GM19395 (cell line): Measurements from ENCODE around the gene MYCBPAP.

Experiments
- ATAC-seq: cut with Tn5 transposase; IDR thresholded peaks from one replicate; pipeline ENCODE4 v1.9.1; 2021; ENCODE audit warnings: mild to moderate bottlenecking, moderate library complexity; ENCODE audit not compliant: unreplicated experiment

The MYCBPAP gene

GRCh38 chr17:50536683-50537646, 28.7 kb downstream of the MYCBPAP start:
- no peak for ATAC-seq

DNA sequence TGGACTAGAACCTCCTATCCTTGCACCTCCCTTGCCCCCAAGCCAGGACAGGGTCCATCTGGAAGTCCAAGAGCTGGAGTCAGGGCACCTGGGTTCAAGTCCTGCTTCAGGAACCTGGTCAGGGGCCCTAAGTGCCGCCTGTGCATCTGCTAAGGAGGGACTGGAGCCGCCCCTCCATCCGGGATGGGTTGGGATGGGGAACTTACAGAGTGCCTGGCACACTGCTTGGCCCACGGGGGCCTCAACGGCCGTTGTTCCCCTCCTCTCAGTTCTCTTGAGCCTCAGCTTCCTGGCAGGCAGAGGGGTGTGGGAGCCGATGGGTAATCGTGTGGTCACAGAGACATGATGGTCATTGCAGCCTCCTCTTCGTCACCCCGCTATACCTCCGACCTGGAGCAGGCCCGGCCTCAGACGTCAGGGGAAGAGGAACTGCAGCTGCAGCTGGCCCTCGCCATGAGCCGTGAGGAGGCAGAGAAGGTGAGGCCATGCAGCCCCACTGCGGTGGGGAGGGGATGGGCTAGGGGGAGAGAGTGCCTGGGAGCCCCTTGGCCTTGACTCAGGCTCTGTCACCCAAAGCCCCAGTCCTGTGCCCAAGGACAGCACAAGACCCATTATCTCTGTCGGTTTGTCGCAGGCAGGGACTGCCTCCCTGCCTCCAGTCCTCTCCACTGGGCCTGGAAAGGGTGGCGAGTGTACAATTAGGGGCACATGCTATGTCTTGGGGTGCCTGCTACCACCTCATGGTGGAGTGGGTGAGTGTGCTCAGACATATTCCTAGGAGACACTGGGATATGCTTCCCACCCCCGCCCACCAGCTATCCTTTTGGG, 29.7 kb downstream of the MYCBPAP start:
- no peak for ATAC-seq

- no peak for ATAC-seq
Observed at GRCh38 chr17:50538549-50539410, 30.5 kb downstream of the MYCBPAP start.

GRCh38 chr17:50539762-50540559, 31.7 kb downstream of the MYCBPAP start:
- no peak for ATAC-seq

- no peak for ATAC-seq
Observed at GRCh38 chr17:50540560-50541401, 32.5 kb downstream of the MYCBPAP start.

DNA sequence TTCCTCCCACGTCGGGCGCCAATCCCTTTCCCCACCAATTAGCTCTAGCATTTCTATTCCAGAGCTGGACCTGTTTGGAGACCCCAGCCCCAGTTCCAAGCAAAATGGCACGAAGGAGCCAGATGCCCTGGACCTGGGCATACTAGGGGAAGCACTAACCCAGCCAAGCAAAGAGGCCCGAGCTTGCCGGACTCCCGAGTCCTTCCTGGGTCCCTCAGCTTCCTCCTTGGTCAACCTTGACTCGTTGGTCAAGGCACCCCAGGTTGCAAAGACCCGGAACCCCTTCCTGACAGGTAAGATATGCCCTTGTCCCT, 33.1 kb downstream of the MYCBPAP start:
- no peak for ATAC-seq

- peak; percentile 76 for ATAC-seq
Observed at GRCh38 chr17:50541716-50542688, 33.8 kb downstream of the MYCBPAP start.

GRCh38 chr17:50542795-50543774, 34.8 kb downstream of the MYCBPAP start:
- ATAC-seq: no peak

DNA sequence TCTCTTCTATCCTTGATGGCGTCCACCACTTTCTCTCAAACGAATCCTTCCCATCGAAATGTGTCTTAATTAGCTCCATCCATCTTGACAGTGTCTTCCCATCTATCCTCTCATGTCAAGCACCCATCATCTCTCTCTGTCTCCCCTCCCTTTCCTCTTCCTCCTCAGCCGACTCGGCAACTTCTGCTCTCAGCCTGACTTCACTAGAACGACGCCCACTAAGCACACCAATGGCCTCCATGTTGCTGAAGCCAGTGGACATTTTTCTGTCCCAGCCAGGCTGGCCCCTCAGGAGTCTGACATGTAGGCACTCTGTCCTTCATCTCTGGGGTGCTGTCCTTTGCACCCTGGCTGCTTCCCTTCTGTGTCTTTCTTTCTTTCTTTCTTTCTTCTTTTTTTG, 36.3 kb downstream of the MYCBPAP start:
- ATAC-seq: no peak

DNA sequence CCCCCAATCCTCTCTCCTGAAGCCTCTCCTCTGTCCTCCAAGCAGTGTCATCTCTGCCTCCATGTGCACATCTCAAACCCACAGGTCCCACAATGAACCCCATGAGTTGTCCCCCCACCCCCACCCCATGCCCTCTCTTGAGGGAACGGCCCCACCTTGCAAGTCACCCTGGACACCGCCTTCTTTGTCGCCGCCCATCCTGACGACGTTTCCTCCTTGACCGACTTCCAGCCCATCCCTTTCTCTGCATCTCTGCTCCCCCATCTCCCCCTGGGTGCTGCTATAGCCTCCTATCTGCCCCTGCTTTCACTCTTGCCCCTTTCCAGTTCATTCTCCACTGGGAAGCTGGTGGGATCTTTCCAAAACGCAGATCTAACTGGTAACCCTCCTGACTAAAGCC, 37.1 kb downstream of the MYCBPAP start:
- no peak for ATAC-seq

- no peak for ATAC-seq
Observed at GRCh38 chr17:50546701-50547034, 38.4 kb downstream of the MYCBPAP start.

DNA sequence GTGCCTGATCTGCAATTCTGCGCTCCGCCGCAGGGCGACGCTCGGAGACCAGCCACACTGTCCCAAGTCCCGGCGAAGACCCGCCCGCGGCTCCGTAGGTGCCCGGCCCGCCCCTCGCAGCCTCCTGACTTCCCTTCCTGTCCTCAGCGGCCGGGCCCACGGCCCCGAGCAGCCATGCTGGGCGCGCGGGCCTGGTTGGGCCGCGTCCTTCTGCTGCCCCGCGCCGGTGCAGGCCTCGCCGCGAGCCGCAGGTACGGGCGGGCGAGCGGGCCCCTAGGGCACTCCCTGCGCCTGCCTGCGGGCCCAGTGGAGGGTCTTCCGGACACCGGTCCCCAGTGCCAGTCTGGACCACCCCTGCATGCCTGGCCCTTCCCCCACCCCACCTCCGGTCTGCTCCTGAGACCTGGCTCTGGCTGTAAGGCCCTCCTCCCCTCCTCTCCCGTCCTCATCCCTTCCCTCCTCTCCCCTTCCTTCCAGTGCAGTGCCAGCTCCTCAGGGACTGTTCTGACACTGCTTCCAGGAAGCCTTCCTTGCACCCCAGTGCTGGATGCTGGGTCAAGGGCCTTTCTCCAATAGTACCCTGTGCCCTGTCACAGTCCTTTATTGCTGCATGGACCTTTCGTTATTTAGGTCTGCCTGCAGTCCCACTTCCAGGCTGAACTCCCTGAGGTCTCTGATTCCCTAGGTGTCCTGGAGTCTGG, 38.9 kb downstream of the MYCBPAP start, which contains the start of gene SPATA20:
TSS of gene SPATA20 (plus strand) at position 140 of the 701 bp plus-strand sequence. CDS start at position 175, 35 bp downstream.
- peak; percentile 75 for ATAC-seq

DNA sequence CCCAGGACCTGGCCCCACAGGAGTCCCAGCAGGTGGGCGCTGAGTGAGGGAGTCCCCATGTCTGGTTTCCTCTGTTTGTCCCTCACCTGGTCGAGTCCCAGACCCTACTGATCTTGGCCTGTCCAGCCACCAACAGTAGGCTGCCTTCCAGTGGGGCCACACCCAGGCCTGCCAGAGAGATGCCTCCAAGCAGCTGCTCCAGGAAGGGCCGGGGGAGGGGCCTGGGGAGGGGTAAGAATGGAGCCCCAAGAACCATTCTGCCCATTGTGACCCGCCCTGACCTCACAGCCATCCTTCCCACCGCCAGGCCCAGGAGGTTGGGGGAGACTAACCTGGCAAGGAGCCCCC, 39.5 kb downstream of the MYCBPAP start:
- no peak for ATAC-seq

- ATAC-seq: no peak
Observed at GRCh38 chr17:50548831-50549230, 40.6 kb downstream of the MYCBPAP start.

DNA sequence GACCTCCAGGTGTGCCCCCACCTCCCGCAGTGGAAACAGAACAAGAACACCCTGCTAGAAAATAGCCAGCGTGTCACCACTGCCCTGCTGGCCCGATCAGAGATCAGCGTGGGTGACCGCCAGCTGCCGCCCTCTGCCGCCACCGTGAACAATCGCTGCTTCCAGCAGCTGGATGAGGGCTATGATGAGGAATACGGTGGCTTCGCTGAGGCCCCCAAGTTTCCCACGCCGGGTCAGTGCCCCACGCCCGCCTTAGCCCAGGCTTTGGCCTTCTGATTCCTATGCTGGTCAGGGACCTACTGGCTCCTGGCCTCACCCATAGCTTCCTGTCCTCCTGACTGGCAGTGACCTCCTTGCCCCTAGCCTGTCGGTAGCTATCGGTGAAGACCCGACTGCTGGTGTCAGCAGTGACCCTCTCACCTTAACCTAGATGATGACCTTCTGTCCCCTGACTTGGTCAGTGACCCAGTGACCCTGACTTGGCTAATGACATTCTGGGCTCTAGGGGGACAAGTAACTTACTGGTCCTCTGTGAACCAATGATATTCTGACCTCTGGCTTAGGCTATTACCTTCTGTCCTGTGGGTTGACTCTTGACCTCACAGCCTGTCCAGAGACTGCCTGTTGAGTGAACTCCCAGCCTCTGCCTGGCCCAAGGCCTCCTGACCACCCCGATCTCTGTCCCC, 41.2 kb downstream of the MYCBPAP start:
- ATAC-seq: no peak

DNA sequence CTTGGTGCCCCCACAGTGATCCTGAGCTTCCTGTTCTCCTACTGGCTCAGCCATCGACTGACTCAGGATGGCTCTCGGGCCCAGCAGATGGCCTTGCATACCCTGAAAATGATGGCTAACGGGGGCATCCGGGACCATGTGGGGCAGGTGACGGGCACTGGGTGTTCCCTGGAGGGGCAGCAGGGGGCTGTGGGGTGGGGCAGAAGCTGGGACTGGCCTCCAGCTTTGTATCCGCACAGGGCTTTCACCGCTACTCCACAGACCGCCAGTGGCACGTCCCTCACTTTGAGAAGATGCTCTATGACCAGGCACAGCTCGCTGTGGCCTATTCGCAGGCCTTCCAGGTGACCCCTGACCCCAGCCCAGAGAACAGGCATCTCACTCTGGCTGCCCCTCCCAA, 41.7 kb downstream of the MYCBPAP start:
- no peak for ATAC-seq
